Endothelial cell (in vitro differentiated cells): ENCODE data around the gene TMPRSS3. TPM values are rescaled to one million over a fixed set of nuclear protein-coding genes. Genes with fewer than 3 reads are reported as not detected.
"Not testable (repeated sequence)": the region's sequence is repeated elsewhere in the genome, so short reads cannot be mapped to it uniquely, and the experiment has no call there.

ENCODE experiments used
- DNase-seq: peaks from one replicate; pipeline ENCODE4 v3.0.0; 2021; ENCODE audit warnings: low spot score
- H3K27ac Mint-ChIP-seq: one replicate; pipeline ENCODE4 v1.8.0; 2021; ENCODE audit warnings: mixed read lengths, inconsistent platforms; ENCODE audit not compliant: unreplicated experiment
- H3K27me3 Mint-ChIP-seq: one replicate; pipeline ENCODE4 v1.8.0; 2021; ENCODE audit warnings: mild to moderate bottlenecking, moderate library complexity, mixed read lengths, inconsistent platforms; ENCODE audit not compliant: unreplicated experiment
- H3K36me3 Mint-ChIP-seq: one replicate; pipeline ENCODE4 v1.8.0; 2021; ENCODE audit warnings: mild to moderate bottlenecking, low read depth, mixed read lengths, inconsistent platforms; ENCODE audit not compliant: unreplicated experiment
- H3K4me1 Mint-ChIP-seq: one replicate; pipeline ENCODE4 v1.8.0; 2021; ENCODE audit warnings: mild to moderate bottlenecking, mixed read lengths, inconsistent platforms; ENCODE audit not compliant: unreplicated experiment
- H3K4me3 Mint-ChIP-seq: one replicate; pipeline ENCODE4 v1.8.0; 2021; ENCODE audit warnings: mild to moderate bottlenecking, mixed read lengths, inconsistent platforms; ENCODE audit not compliant: unreplicated experiment
- H3K9me3 Mint-ChIP-seq: one replicate; pipeline ENCODE4 v1.8.0; 2021; ENCODE audit warnings: mixed read lengths, inconsistent platforms; ENCODE audit not compliant: unreplicated experiment
- total RNA-seq: library from RNA; stranded (reverse); fragmentation: NEBNext Ultra II Directional; extraction: Animal tissue kit (Norgen Biotek cat#: 25700); gene quantifications from one replicate; pipeline ENCODE4 v1.2.1, GENCODE V29; 2021; ENCODE audit not compliant: unreplicated experiment
- TF ChIP-seq, protein P1 (sequence below): fragments of 200-600 bp; sonication (generic); IDR thresholded peaks from one replicate; pipeline ENCODE4 v1.5.0; 2021; ENCODE audit warnings: antibody characterized with exemption; ENCODE audit not compliant: unreplicated experiment

The TMPRSS3 gene
- total RNA-seq, 1 donor from 2014 or later = not detected

- H3K27ac Mint-ChIP-seq = no peak overlapping the region
- no peak for DNase-seq
- H3K9me3 Mint-ChIP-seq = no peaks in the 10 kb centered on the region
- TF ChIP-seq, protein P1, sequence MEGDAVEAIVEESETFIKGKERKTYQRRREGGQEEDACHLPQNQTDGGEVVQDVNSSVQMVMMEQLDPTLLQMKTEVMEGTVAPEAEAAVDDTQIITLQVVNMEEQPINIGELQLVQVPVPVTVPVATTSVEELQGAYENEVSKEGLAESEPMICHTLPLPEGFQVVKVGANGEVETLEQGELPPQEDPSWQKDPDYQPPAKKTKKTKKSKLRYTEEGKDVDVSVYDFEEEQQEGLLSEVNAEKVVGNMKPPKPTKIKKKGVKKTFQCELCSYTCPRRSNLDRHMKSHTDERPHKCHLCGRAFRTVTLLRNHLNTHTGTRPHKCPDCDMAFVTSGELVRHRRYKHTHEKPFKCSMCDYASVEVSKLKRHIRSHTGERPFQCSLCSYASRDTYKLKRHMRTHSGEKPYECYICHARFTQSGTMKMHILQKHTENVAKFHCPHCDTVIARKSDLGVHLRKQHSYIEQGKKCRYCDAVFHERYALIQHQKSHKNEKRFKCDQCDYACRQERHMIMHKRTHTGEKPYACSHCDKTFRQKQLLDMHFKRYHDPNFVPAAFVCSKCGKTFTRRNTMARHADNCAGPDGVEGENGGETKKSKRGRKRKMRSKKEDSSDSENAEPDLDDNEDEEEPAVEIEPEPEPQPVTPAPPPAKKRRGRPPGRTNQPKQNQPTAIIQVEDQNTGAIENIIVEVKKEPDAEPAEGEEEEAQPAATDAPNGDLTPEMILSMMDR = no peak
- no peaks in the 10 kb centered on the region for H3K36me3 Mint-ChIP-seq
- peaks cover 12% of the 10 kb centered on the region for H3K27me3 Mint-ChIP-seq
- peaks cover 3% of the 10 kb centered on the region for H3K4me1 Mint-ChIP-seq
- no peak overlapping the region for H3K4me3 Mint-ChIP-seq
These were observed 16.7 kb upstream of the TMPRSS3 start for GRCh38 chr21:42412636-42412933.

DNA sequence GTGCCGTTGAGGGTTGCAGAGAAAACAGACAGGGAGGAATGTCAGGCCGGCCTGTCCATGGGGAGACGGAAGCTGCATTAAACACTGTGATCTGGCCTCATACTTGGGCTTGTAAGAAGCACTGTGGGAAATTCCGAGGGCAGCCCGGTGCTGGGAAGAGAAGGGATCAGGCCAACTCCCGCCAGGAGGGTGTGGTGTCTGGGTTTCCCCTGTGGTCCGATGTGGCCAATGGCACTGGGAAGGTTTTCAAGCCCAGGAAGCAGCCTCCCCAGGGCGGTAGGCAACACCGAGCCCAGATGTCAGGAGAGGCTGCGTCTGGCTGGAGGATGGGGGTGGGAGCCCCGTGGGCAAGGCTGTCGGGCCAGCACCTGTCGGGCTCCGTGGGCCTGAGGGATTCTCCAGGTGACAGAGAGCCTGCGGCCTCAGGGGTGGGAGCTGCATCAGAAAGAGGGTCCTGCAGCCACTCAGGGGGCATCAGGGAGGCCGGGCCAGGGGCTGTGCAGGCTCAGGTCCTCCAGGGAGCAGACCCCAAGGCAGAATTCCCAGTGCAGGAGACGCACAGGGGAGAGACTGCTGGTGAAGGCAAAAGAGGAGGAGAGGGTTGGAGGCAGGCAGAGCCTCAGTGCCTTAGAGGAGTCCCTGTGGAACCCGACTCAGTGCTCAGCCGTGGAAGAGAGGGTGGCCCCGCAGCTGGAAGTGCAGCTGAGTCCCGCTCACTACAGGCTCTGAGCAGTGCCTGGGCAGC is 16.2 kb upstream of the TMPRSS3 start:
- TF ChIP-seq, protein P1 = no peak
- Mint-ChIP-seq H3K9me3 (no peaks in the 10 kb centered on the region), H3K27me3 (peaks cover 13% of the 10 kb centered on the region), H3K4me1 (peaks cover 3% of the 10 kb centered on the region), H3K27ac (no peak overlapping the region), H3K36me3 (no peaks in the 10 kb centered on the region), H3K4me3 (no peak overlapping the region)
- no peak for DNase-seq

DNA sequence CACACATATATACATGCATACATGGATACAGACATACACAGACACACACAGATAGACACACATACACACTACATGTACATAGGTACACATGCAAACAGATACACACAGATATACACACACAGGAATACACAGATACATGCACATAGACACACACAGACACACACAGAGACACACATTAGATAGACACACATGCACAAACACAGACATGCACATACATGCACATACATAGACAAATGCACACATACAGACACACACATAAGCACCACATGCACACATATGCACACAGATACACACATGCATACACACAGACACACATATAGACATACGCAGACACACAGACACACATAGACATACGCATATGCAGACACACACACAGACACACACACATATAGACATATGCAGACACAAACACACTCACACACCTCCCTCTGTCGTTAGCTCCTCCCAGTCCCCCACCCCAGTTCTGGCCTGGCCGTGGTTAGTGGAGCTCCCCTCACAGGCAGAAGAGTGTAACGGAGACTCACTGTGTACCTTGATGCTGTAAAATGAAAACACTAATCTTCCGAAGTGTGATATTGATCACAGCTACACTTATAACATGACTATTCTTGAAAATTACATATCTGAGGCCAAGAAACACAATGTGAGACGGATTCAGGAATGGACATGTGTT is 15.5 kb upstream of the TMPRSS3 start:
- Mint-ChIP-seq H3K4me3 (no peak overlapping the region), H3K27ac (no peak overlapping the region), H3K9me3 (no peaks in the 10 kb centered on the region), H3K36me3 (no peaks in the 10 kb centered on the region), H3K27me3 (peaks cover 15% of the 10 kb centered on the region), H3K4me1 (peaks cover 3% of the 10 kb centered on the region)
- DNase-seq = no peak
- TF ChIP-seq, protein P1 = no peak

GRCh38 chr21:42409366-42409765 is 13.5 kb upstream of the TMPRSS3 start:
- no peak for DNase-seq
- Mint-ChIP-seq H3K27ac (no peak overlapping the region), H3K27me3 (peaks cover 15% of the 10 kb centered on the region), H3K4me1 (peaks cover 3% of the 10 kb centered on the region), H3K4me3 (no peak overlapping the region), H3K9me3 (no peaks in the 10 kb centered on the region), H3K36me3 (no peaks in the 10 kb centered on the region)
- TF ChIP-seq, protein P1 = no peak

DNA sequence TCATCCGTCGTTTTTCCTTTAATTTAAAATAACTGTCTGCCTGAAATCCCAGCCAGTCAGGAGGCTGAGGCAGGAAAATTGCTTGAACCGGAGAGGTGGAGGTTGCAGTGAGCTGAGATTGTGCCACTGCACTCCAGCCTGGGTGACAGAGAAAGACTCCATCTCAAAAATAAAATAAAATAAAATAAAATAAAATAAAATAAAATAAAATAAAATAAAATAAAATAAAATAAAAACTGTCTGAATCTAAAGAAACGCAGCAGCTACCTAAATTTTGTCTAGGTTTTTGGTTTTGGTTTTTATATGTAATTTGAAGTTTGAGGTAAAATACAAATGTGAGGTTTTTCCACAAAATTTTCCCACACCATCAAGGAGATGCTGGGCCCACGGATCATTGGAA is 12.9 kb upstream of the TMPRSS3 start:
- H3K27ac Mint-ChIP-seq, H3K9me3 Mint-ChIP-seq, H3K36me3 Mint-ChIP-seq, DNase-seq, H3K4me3 Mint-ChIP-seq, H3K4me1 Mint-ChIP-seq: not testable (repeated sequence)
- H3K27me3 Mint-ChIP-seq = peaks cover 12% of the 10 kb centered on the region
